Panc1 (cell line): ENCODE data around the gene CCR2. TPM values are rescaled to one million over a fixed set of nuclear protein-coding genes. Genes with fewer than 3 reads are reported as not detected.

Experiments used
- ATAC-seq: fragments of 200-7000 bp; cut with Tn5 transposase; 2 replicates; pipeline ENCODE4 v1.9.1; 2020; ENCODE audit warnings: mild to moderate bottlenecking, moderate library complexity
- BruUV-seq: library from RNA; stranded (reverse); fragments of 400-500 nt; replicated peaks from 2 replicates; lab custom pipeline; 2021; lab: Mats Ljungman, UMichigan
- CTCF ChIA-PET: fragments of 300-600 bp; sonication (Branson Sonifier 250); formaldehyde crosslinking; loops from one replicate; lab custom pipeline; 2022; ENCODE audit warnings: antibody characterized with exemption; lab: Charles Lee
- POLR2A ChIA-PET: fragments of 300-600 bp; sonication (Branson Sonifier 250); formaldehyde crosslinking; loops from one replicate; lab custom pipeline; 2022; ENCODE audit warnings: antibody characterized with exemption; lab: Charles Lee
- DNase-seq: peaks from one replicate; pipeline ENCODE4 v3.0.0-alpha.2; 2010; ENCODE audit warnings: low read depth, low spot score
- H3K27ac ChIP-seq: 2 replicates; pipeline ENCODE4 v1.5.1; 2011; ENCODE audit warnings: mild to moderate bottlenecking, low read length, inconsistent platforms
- H3K27me3 ChIP-seq: fragments of 200-500 bp; sonication (Bioruptor generic); 2 replicates; pipeline ENCODE4 v1.6.0; 2014; ENCODE audit warnings: low read length, inconsistent platforms; ENCODE audit not compliant: control insufficient read depth, insufficient read depth
- H3K36me3 ChIP-seq: fragments of 200-500 bp; sonication (Bioruptor generic); 2 replicates; pipeline ENCODE4 v1.5.1; 2014; ENCODE audit warnings: inconsistent platforms, mild to moderate bottlenecking, low read length, moderate library complexity; ENCODE audit not compliant: control insufficient read depth, insufficient read depth
- H3K4me1 ChIP-seq: 2 replicates; pipeline ENCODE4 v1.5.1; 2011; ENCODE audit warnings: inconsistent platforms, mild to moderate bottlenecking, low read length, moderate library complexity; ENCODE audit not compliant: control insufficient read depth, insufficient read depth
- H3K4me3 ChIP-seq, 2 experiments: 2 replicates each; pipeline ENCODE4 v1.5.1; 2011 to 2012; ENCODE audit warnings: low read depth in 2 of 2, low read length in 2 of 2, mild to moderate bottlenecking in 2 of 2, inconsistent platforms in 1 of 2, moderate library complexity in 1 of 2
- H3K9me3 ChIP-seq: fragments of 200-500 bp; sonication (Bioruptor generic); 2 replicates; pipeline ENCODE4 v1.5.1; 2014; ENCODE audit warnings: low read depth, mild to moderate bottlenecking, inconsistent platforms, low read length, moderate library complexity; ENCODE audit not compliant: control insufficient read depth, insufficient read depth
- CTCF ChIP-seq: fragments of 450-650 bp; IDR thresholded peaks from 2 replicates; pipeline ENCODE4 v1.5.1; 2017; ENCODE audit warnings: mild to moderate bottlenecking
- POLR2AphosphoS5 ChIP-seq: IDR thresholded peaks from 2 replicates; pipeline ENCODE4 v1.6.1; 2012; ENCODE audit warnings: mild to moderate bottlenecking, low read depth, low read length, moderate library complexity
- REST ChIP-seq, 2 experiments: IDR thresholded peaks; 2 replicates each; pipeline ENCODE4 v1.6.1; 2011 to 2012; ENCODE audit warnings: low read depth in 2 of 2, control low read depth in 1 of 2, low read length in 1 of 2, mild to moderate bottlenecking in 1 of 2, moderate library complexity in 1 of 2; ENCODE audit not compliant: insufficient read depth in 1 of 2
- SIN3A ChIP-seq: IDR thresholded peaks from 2 replicates; pipeline ENCODE4 v1.6.1; 2012; ENCODE audit warnings: low read depth, mild to moderate bottlenecking, low read length, moderate library complexity, borderline replicate concordance; ENCODE audit not compliant: insufficient read depth
- TCF7L2 ChIP-seq: IDR thresholded peaks from 2 replicates; pipeline ENCODE4 v1.6.1; 2011; ENCODE audit warnings: mild to moderate bottlenecking, low read depth, low read length, inconsistent platforms
- in situ Hi-C: cut with HindIII; loops from 2 replicates; pipeline ENCODE4 v1.10.0; 2016; ENCODE audit warnings: low sequenced_read_pairs, low pct_unique_long_range_greater_than_20kb
- intact Hi-C: fragments of 100-400 bp; cut with micrococcal nuclease; formaldehyde crosslinking; loops from one replicate; pipeline ENCODE4 v1.10.0; 2022; ENCODE audit not compliant: unreplicated experiment
- total RNA-seq: library from RNA; stranded (reverse); gene quantifications from one replicate; pipeline ENCODE4 v1.2.1, GENCODE V29; 2021; ENCODE audit not compliant: unreplicated experiment

Gene CCR2
- total RNA-seq, 1 experiment from 2014 or later: not detected

GRCh38 chr3:46360907-46361306 is 7.0 kb downstream of the CCR2 start:
- DNase-seq: no peak
- Histone ChIP-seq H3K4me1 (no peaks in the 10 kb centered on the region; the same call in 1 of the 2 replicates), H3K27ac (no peak overlapping the region), H3K27me3 (peaks cover 7% of the 10 kb centered on the region), H3K36me3 (no peaks in the 10 kb centered on the region), H3K4me3 (no peak overlapping the region), H3K9me3 (no peaks in the 10 kb centered on the region)
- BruUV-seq: no TSS peak
- no peak for TF ChIP-seq TCF7L2
- intact Hi-C loops (no loop called here), in situ Hi-C loops (no loop called here)
- CTCF ChIA-PET: no interaction called here
- ATAC-seq: no peak
- POLR2A ChIA-PET: no interaction called here

GRCh38 chr3:46361408-46362283 is 7.7 kb downstream of the CCR2 start:
- intact Hi-C loops (no loop called here), in situ Hi-C loops (no loop called here)
- ChIA-PET CTCF (no interaction called here), POLR2A (no interaction called here)
- DNase-seq (no peak), ATAC-seq (no peak)
- H3K27ac ChIP-seq: no peak overlapping the region
- no peaks in the 10 kb centered on the region for H3K36me3 ChIP-seq
- TF ChIP-seq POLR2AphosphoS5: no peak
- TF ChIP-seq SIN3A: no peak
- TF ChIP-seq TCF7L2: no peak
- TF ChIP-seq REST (IDR thresholded peaks at IDR 0.05; ENCODE audit: insufficient read depth in 1 of 2, low read depth in 2 of 2, low read length in 1 of 2): no peak
- no peak for TF ChIP-seq CTCF
- no peaks in the 10 kb centered on the region; the same call in 1 of the 2 replicates for H3K4me1 ChIP-seq
- H3K9me3 ChIP-seq: no peaks in the 10 kb centered on the region
- BruUV-seq: no TSS peak
- peaks cover 4% of the 10 kb centered on the region for H3K27me3 ChIP-seq
- no peak overlapping the region for H3K4me3 ChIP-seq

- ChIA-PET CTCF (no interaction called here), POLR2A (no interaction called here)
- in situ Hi-C loops: no loop called here
- Histone ChIP-seq H3K27ac (no peak overlapping the region), H3K36me3 (no peaks in the 10 kb centered on the region), H3K4me1 (no peaks in the 10 kb centered on the region; the same call in 1 of the 2 replicates), H3K27me3 (no peaks in the 10 kb centered on the region; the same call in 1 of the 2 replicates), H3K9me3 (no peaks in the 10 kb centered on the region), H3K4me3 (no peak overlapping the region)
- BruUV-seq: no TSS peak
- no peak for DNase-seq
- intact Hi-C loops: no loop called here
- ATAC-seq: no peak
- no peak for TF ChIP-seq TCF7L2
Observed at GRCh38 chr3:46365041-46365440, 11.1 kb downstream of the CCR2 start.
